GM19372 (cell line): Measurements from ENCODE around the gene TNFSF13.

Source experiments
- ATAC-seq: cut with Tn5 transposase; IDR thresholded peaks from one replicate; pipeline ENCODE4 v1.9.1; 2021; ENCODE audit warnings: mild to moderate bottlenecking, low read depth, moderate library complexity; ENCODE audit not compliant: unreplicated experiment

Gene TNFSF13

DNA sequence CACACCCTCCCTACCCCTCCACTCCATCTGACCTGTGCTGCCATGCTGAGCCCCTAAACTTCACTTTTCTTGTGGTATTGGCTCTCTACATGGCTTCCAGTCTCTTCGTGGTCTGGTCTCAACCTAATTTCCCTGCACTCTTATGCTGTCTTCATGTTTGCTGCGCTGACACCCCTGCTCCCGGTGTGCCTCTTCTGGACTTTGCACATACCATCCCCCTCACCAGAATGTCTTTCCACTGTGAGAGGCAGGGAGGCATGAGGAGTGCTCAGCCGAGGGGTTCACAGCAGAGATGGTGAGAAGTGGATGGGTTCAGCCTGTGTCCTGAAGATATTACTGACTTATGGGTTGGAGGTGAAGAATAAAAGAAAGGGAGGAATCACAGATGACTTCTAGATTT, 7.2 kb upstream of the TNFSF13 start:
- no peak for ATAC-seq

DNA sequence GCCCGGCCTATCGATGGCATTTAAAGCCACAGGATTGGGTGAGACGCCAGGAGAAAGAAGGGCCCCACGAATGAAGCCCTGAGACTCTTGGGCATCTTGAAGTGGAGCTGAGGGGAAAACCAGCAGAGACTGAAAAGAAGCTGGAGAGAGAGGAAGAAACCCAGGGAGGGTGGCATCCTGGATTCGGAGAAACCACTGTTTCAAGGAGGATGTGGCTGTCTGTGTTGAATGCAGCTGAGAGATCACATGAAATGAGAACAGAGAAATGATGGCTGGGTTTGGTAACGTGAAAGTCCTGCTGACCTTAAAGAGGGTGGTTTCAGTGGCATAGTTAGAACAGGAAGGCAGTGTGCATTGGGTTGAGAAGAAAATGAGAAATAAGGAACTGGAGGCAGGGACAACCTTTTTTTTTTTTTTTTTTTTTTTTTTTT, 5.9 kb upstream of the TNFSF13 start:
- peak; percentile 69 for ATAC-seq

- no peak for ATAC-seq
Observed at GRCh38 chr17:7553356-7553755, 5.2 kb upstream of the TNFSF13 start.

- ATAC-seq = no peak
Observed at GRCh38 chr17:7555320-7555948, 3.1 kb upstream of the TNFSF13 start.

- no peak for ATAC-seq
Observed at GRCh38 chr17:7556627-7557026, 1.9 kb upstream of the TNFSF13 start.

- no peak for ATAC-seq
Observed at GRCh38 chr17:7557147-7557764, 1.3 kb upstream of the TNFSF13 start.

DNA sequence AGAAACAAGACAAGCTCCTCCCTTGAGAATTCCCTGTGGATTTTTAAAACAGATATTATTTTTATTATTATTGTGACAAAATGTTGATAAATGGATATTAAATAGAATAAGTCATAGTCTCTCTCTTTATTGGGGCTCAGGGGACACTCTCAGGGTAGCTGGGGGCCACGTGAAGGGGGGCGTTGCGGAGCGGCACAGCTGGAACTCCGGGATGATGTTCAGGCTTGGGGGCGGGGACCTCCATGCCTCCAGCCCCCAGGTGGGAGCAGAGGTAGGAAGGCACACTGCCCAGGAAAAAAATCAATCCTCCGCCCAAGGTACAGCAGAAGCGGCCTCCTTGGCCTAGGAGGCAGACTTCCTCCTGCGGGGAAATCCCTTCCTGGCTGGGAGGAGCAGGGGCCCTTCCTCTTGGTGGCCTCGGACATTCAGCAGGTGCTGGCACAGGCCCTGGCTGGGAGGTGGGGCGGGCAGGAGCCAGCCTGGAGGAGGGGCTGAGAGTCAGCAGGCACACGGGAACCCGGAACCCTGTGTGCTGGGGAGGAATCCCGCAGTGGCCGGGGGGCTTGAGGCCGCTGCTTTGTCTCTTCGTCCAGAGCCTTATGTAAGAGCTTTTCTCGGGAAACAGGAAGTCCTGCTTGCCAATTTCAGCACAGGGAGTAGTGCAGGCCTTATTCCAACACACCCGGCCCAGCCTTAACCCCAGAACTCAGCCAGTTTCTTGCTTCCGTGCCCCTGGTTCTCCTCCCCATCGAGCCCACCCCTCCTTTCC, 591 bp upstream of the TNFSF13 start:
- ATAC-seq = no peak

DNA sequence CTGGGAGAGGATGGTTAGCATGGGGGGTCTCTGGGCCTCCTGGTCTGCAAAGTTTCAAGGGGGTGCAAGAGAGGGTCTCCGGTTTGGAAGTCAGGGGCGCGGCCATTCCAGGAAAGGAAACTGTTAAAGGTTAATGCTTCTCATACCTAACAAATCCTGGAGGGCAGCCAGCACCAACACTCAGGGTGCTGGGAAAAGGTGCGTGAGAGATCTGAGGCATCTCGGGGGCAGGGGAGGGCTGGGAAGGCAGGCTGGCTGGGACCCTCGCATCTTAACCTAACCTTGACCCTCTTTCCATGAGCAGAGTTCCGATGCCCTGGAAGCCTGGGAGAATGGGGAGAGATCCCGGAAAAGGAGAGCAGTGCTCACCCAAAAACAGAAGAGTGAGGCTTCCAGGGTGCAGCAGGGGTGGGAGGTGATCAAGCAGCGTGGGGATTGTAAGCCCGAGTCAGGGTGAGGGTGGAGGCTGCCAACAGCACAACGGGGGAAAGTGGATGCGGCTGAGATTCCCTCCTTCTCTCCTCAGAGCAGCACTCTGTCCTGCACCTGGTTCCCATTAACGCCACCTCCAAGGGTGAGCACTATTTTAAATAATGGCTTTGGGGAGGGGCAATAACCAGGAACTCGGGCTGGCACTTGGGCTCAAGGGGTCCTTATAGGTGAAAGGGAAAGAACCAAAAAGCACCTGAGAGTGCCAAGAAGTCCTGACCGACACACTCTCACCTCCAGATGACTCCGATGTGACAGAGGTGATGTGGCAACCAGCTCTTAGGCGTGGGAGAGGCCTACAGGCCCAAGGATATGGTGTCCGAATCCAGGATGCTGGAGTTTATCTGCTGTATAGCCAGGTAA, 996 bp downstream of the TNFSF13 start:
- no peak for ATAC-seq

- ATAC-seq = no peak
Observed at GRCh38 chr17:7560172-7561027, 1.9 kb downstream of the TNFSF13 start.

GRCh38 chr17:7561028-7561575, 2.6 kb downstream of the TNFSF13 start:
- ATAC-seq = peak; percentile 42

DNA sequence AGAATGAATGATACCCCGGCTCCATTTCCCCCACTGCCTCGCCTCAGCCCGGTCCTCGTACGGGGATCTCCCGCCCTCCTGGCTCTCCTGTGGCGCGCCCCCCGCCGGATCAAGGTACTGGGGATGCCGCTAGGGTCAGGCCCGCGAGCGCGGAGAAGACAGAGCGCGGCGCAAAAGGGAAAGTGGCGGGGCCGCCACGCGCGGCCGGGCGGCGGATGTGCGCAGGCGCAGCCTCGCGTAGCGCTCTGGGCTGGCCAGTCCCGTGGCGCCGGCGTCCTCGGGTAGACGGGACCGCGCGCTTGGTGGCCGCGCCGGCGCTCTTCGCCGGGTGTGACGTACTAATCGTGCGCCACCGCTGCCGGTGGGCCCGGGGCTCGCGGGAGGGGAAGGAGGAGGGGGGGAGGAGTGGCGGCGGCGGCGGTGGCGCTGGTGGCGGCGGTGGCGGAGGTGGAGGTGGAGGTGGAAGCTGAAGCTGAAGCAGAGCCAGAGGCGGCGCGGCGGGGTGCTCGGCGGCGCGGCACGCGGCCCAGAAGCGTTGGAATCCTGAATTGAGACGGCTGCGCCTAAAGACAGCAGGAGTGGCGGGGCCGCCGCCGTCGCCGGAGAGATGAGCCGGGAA, 3.1 kb downstream of the TNFSF13 start, which contains the start of gene SENP3:
SENP3 (plus strand) TSS at position 331 of the 619 bp plus-strand sequence. CDS start 1,158 bp downstream, outside the sequence.
- peak; percentile 81 for ATAC-seq

DNA sequence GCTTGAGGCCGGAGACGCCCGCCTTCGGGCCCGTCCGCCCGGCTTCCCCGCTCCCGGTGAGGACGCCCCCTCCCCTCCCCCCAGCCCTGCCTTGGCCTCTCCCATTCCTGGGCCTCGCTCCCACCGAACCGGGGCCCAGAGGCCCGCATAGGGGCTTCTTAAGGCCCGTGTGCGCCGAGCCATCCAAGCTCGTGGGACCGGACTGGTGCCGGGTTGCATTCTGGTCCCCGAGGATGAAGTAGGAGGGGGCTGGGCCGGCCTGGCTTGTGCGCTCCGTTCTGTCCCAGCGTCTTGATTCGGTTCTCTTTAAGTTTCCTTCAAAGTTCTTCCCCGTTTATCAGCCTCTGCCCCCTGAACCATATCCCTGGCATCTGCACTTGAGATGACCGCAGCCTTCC, 3.7 kb downstream of the TNFSF13 start:
- ATAC-seq = no peak

DNA sequence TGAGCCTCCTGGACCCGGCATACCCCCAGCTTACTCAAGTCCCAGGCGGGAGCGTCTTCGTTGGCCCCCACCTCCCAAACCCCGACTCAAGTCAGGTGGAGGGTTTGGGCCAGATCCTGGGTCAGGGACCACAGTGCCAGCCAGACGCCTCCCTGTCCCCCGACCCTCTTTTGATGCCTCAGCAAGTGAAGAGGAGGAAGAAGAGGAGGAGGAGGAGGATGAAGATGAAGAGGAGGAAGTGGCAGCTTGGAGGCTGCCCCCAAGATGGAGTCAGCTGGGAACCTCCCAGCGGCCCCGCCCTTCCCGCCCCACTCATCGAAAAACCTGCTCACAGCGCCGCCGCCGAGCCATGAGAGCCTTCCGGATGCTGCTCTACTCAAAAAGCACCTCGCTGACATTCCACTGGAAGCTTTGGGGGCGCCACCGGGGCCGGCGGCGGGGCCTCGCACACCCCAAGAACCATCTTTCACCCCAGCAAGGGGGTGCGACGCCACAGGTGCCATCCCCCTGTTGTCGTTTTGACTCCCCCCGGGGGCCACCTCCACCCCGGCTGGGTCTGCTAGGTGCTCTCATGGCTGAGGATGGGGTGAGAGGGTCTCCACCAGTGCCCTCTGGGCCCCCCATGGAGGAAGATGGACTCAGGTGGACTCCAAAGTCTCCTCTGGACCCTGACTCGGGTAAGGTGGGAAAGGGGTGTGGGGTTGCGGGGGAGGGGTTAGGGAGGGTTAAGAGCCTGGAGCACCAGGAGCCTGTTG, 4.7 kb downstream of the TNFSF13 start:
- ATAC-seq = no peak

- no peak for ATAC-seq
Observed at GRCh38 chr17:7569571-7569970, 11.0 kb downstream of the TNFSF13 start.

DNA sequence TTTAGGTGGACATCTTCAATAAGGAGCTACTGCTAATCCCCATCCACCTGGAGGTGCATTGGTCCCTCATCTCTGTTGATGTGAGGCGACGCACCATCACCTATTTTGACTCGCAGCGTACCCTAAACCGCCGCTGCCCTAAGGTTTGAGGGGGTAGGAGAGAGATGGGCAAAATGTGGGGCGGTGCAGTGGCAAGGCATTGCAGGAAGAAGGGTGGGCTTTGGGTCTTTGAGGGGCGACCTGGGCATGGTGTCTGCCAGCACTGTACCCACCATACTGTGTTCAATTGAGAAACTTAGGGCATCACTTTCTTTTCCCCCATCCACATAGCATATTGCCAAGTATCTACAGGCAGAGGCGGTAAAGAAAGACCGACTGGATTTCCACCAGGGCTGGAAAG, 11.8 kb downstream of the TNFSF13 start:
- ATAC-seq = no peak

DNA sequence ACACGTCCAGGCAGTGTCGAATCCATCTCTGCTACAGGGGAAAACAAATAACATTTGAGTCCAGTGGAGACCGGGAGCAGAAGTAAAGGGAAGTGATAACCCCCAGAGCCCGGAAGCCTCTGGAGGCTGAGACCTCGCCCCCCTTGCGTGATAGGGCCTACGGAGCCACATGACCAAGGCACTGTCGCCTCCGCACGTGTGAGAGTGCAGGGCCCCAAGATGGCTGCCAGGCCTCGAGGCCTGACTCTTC, 13.7 kb downstream of the TNFSF13 start:
- ATAC-seq = no peak

- ATAC-seq = peak; percentile 75
Observed at GRCh38 chr17:7572588-7573323, 14.2 kb downstream of the TNFSF13 start.
